Caco-2 (cell line): ENCODE data around the gene SMAD7. TPM values are rescaled to one million over a fixed set of nuclear protein-coding genes. Genes with fewer than 3 reads are reported as not detected.

Source experiments
- BruUV-seq: library from RNA; stranded (reverse); fragments of 400-500 nt; replicated peaks from 2 replicates; lab custom pipeline; 2021; lab: Mats Ljungman, UMichigan
- CTCF ChIA-PET: fragments of 300-600 bp; sonication (Branson Sonifier 250); formaldehyde crosslinking; loops from one replicate; lab custom pipeline; 2022; ENCODE audit warnings: antibody characterized with exemption; lab: Charles Lee
- POLR2A ChIA-PET: fragments of 300-600 bp; sonication (Branson Sonifier 250); formaldehyde crosslinking; loops from one replicate; lab custom pipeline; 2022; ENCODE audit warnings: antibody characterized with exemption; lab: Charles Lee
- DNase-seq, 2 experiments: peaks; one replicate each; pipeline versions ENCODE4 v3.0.0 to v3.0.0-alpha.2; 2020 to 2022
- H3K27me3 ChIP-seq: replicated peaks from 2 replicates; pipeline ENCODE4 v1.6.0; 2011; ENCODE audit warnings: low read length; ENCODE audit not compliant: control insufficient read depth, insufficient read depth
- H3K36me3 ChIP-seq: 2 replicates; pipeline ENCODE4 v1.5.1; 2011; ENCODE audit warnings: low read length; ENCODE audit not compliant: control insufficient read depth, insufficient read depth
- H3K4me1 ChIP-seq: fragments of 250-450 bp; sonication (Bioruptor Pico); 2 replicates; pipeline ENCODE4 v1.5.1; 2020; ENCODE audit warnings: mild to moderate bottlenecking
- H3K4me3 ChIP-seq: 2 replicates; pipeline ENCODE4 v1.5.1; 2011; ENCODE audit warnings: low read depth, mild to moderate bottlenecking, control low read depth, low read length
- H3K9me3 ChIP-seq: fragments of 250-450 bp; sonication (Bioruptor Pico); 2 replicates; pipeline ENCODE4 v1.5.1; 2020; ENCODE audit warnings: mild to moderate bottlenecking, moderate library complexity
- H3K27ac Mint-ChIP-seq: one replicate; pipeline ENCODE4 v1.8.0; 2022; ENCODE audit warnings: mixed read lengths; ENCODE audit not compliant: unreplicated experiment
- H3K27me3 Mint-ChIP-seq: one replicate; pipeline ENCODE4 v1.8.0; 2022; ENCODE audit warnings: mixed read lengths; ENCODE audit not compliant: insufficient read depth, unreplicated experiment
- H3K36me3 Mint-ChIP-seq: one replicate; pipeline ENCODE4 v1.8.0; 2022; ENCODE audit warnings: mild to moderate bottlenecking, mixed read lengths; ENCODE audit not compliant: insufficient read depth, unreplicated experiment
- H3K4me1 Mint-ChIP-seq: one replicate; pipeline ENCODE4 v1.8.0; 2022; ENCODE audit warnings: low read depth, mixed read lengths; ENCODE audit not compliant: unreplicated experiment
- H3K4me3 Mint-ChIP-seq: one replicate; pipeline ENCODE4 v1.8.0; 2022; ENCODE audit warnings: mild to moderate bottlenecking, moderate library complexity, mixed read lengths; ENCODE audit not compliant: unreplicated experiment
- H3K9me3 Mint-ChIP-seq: one replicate; pipeline ENCODE4 v1.8.0; 2022; ENCODE audit warnings: mixed read lengths; ENCODE audit not compliant: unreplicated experiment
- intact Hi-C: fragments of 100-400 bp; cut with micrococcal nuclease; formaldehyde crosslinking; loops from one replicate; pipeline ENCODE4 v1.10.0; 2022; ENCODE audit not compliant: unreplicated experiment
- total RNA-seq: library from RNA; stranded (reverse); gene quantifications from 2 replicates; pipeline ENCODE4 v1.2.3, GENCODE V29; 2022
- TF ChIP-seq, protein P1 (sequence below), 2 experiments: fragments of 200-600 bp in 1 of 2; IDR thresholded peaks; 1 replicate in 1 of 2; 2 replicates in 1 of 2; pipeline versions ENCODE4 v1.5.1 to v1.8.0; 2011 to 2022; ENCODE audit warnings: antibody characterized with exemption in 1 of 2, control low read depth in 1 of 2, inconsistent platforms in 1 of 2, low read depth in 1 of 2, low read length in 1 of 2, mild to moderate bottlenecking in 1 of 2, moderate library complexity in 1 of 2; ENCODE audit not compliant: insufficient read depth in 1 of 2, severe bottlenecking in 1 of 2, unreplicated experiment in 1 of 2

The SMAD7 gene
- total RNA-seq, 1 experiment from 2014 or later = 9.3 TPM

DNA sequence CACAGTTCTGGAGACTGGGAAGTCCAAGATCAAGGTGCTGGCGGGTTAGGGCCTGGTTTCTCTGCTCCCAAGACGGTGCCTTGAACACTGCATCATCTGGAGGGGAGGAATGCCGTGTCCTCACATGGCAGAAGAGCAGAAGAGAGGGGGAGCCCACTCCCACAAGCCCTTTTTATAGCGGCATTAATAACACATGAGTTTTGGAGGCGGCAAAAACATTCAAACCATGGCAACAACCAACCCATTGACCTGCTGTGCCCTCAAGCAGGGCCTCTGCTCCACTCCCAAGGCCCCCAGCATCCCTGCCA, 62.0 kb downstream of the SMAD7 start:
- TF ChIP-seq, protein P1, sequence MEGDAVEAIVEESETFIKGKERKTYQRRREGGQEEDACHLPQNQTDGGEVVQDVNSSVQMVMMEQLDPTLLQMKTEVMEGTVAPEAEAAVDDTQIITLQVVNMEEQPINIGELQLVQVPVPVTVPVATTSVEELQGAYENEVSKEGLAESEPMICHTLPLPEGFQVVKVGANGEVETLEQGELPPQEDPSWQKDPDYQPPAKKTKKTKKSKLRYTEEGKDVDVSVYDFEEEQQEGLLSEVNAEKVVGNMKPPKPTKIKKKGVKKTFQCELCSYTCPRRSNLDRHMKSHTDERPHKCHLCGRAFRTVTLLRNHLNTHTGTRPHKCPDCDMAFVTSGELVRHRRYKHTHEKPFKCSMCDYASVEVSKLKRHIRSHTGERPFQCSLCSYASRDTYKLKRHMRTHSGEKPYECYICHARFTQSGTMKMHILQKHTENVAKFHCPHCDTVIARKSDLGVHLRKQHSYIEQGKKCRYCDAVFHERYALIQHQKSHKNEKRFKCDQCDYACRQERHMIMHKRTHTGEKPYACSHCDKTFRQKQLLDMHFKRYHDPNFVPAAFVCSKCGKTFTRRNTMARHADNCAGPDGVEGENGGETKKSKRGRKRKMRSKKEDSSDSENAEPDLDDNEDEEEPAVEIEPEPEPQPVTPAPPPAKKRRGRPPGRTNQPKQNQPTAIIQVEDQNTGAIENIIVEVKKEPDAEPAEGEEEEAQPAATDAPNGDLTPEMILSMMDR (IDR thresholded peaks at IDR 0.05; ENCODE audit: insufficient read depth in 1 of 2, low read depth in 1 of 2, low read length in 1 of 2, severe bottlenecking in 1 of 2, unreplicated experiment in 1 of 2) = no peak
- no peak overlapping the region for H3K27ac Mint-ChIP-seq
- intact Hi-C loops = no loop called here
- H3K27me3 ChIP-seq = no peaks in the 10 kb centered on the region
- H3K9me3 Mint-ChIP-seq = no peaks in the 10 kb centered on the region
- ChIA-PET CTCF (no interaction called here), POLR2A (no interaction called here)
- no peak for DNase-seq
- no peaks in the 10 kb centered on the region for H3K9me3 ChIP-seq
- H3K4me3 ChIP-seq = no peak overlapping the region
- H3K4me1 ChIP-seq = 0 out of 2 replicates have a peak, but pooled peaks cover 3% of the 10 kb centered on the region
- no peaks in the 10 kb centered on the region for H3K27me3 Mint-ChIP-seq
- H3K36me3 ChIP-seq = no peaks in the 10 kb centered on the region
- no TSS peak for BruUV-seq
- H3K36me3 Mint-ChIP-seq = no peaks in the 10 kb centered on the region
- H3K4me1 Mint-ChIP-seq = peaks cover 4% of the 10 kb centered on the region
- no peak overlapping the region for H3K4me3 Mint-ChIP-seq

DNA sequence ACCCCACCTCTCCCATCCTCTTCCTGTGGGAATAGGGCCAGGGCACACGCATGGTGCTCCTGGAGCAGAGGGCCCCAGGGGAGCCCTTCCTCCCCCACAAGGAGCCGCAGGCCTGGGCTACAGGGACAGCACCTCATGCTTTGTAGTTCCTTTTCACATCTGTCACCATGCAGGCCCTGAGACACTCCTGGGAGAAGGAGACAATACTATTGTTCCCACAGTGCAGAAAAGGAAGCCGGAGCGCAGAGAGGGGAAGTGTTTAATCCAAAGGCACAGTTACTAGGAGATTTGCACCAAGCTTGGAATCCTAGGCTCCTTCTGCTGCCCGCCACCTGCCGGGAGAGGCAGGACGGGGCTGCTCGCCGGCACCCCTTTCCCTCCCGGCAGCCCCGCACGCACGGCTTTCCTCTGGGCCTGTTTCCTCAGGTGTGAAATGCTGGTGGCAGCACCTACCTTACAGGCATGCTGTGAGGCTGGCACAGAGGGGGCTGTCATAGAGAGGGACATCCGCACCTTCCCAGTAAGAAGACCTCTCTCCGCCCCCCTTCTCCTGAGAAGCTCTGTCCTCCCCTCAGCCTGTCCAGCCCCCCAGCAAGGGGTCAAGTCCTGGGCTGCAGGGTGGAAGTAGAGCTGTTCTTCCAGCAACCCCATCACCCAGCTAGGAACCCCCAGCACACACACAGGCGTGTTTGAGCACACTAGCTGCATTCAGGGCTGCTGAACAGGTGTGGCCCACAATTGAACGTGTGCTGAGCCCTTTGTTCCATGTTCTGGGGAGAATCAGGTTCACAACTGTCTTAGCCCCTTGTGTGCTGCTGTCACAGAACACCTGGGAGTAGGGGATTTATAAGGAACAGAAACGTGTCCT, 62.6 kb downstream of the SMAD7 start:
- ChIA-PET POLR2A (no interaction called here), CTCF (no interaction called here)
- Histone ChIP-seq H3K4me3 (no peak overlapping the region), H3K9me3 (no peaks in the 10 kb centered on the region), H3K4me1 (no peaks in the 10 kb centered on the region), H3K36me3 (no peaks in the 10 kb centered on the region), H3K27me3 (no peaks in the 10 kb centered on the region)
- no peaks in the 10 kb centered on the region for H3K9me3 Mint-ChIP-seq
- H3K4me1 Mint-ChIP-seq = no peaks in the 10 kb centered on the region
- H3K27me3 Mint-ChIP-seq = no peaks in the 10 kb centered on the region
- TF ChIP-seq, protein P1 (IDR thresholded peaks at IDR 0.05; ENCODE audit: insufficient read depth in 1 of 2, low read depth in 1 of 2, low read length in 1 of 2, severe bottlenecking in 1 of 2, unreplicated experiment in 1 of 2) = no peak
- no peak for DNase-seq
- intact Hi-C loops = no loop called here
- BruUV-seq = no TSS peak
- no peaks in the 10 kb centered on the region for H3K36me3 Mint-ChIP-seq
- no peak overlapping the region for H3K27ac Mint-ChIP-seq
- no peak overlapping the region for H3K4me3 Mint-ChIP-seq

DNA sequence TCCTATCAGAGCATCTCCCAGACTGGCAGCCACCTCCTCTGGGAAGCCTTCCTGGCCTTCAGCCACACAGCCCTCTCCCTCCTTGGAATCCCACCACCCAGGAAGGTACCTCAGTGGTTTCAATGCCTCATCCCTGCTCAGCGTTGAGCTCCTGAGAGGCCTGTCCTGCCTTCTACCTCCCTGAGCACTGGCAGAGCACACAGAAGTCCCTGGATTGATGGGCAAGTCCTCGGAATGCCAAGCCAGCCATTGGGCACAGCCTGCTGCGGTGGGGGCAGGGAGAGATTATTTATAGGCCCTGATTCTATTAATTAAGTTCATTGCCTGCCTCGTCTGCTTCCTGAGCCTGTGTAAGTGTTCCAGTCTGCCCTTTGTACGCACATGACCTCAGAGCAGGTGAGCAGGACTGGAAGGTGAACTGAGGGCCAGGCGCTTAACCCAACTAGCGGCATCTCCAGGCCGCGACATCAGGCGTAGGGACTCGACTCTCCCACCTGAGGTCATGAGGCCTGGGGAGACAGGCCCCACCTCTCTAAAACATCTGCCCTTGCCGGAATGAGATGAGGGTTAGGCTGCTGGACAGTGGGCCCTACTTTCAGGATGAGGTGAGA, 63.4 kb downstream of the SMAD7 start:
- Mint-ChIP-seq H3K4me1 (peaks cover 5% of the 10 kb centered on the region), H3K9me3 (no peaks in the 10 kb centered on the region), H3K4me3 (no peak overlapping the region), H3K36me3 (no peaks in the 10 kb centered on the region), H3K27ac (no peak overlapping the region), H3K27me3 (no peaks in the 10 kb centered on the region)
- Histone ChIP-seq H3K4me3 (no peak overlapping the region), H3K9me3 (no peaks in the 10 kb centered on the region), H3K36me3 (no peaks in the 10 kb centered on the region), H3K27me3 (no peaks in the 10 kb centered on the region), H3K4me1 (no peaks in the 10 kb centered on the region)
- no peak for DNase-seq
- ChIA-PET POLR2A (no interaction called here), CTCF (no interaction called here)
- intact Hi-C loops = no loop called here
- TF ChIP-seq, protein P1 (IDR thresholded peaks at IDR 0.05; ENCODE audit: insufficient read depth in 1 of 2, low read depth in 1 of 2, low read length in 1 of 2, severe bottlenecking in 1 of 2, unreplicated experiment in 1 of 2) = no peak
- BruUV-seq = no TSS peak
